GM18526 (cell line): Measurements from ENCODE around the gene PET117.

ENCODE experiments used
- POLR2A ChIP-seq: IDR thresholded peaks from 3 replicates; pipeline ENCODE4 v1.6.1; 2011; ENCODE audit not compliant: insufficient read length; ENCODE audit errors: extremely low read depth

Gene PET117, protein sequence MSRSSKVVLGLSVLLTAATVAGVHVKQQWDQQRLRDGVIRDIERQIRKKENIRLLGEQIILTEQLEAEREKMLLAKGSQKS

GRCh38 chr20:18137412-18138265, at the start of gene PET117, which contains the start of gene KAT14:
Gene PET117 (plus strand): TSS chr20:18137863. CDS start chr20:18137956, 93 bp downstream.
Gene KAT14 (plus strand): TSS chr20:18137863. CDS start chr20:18142661, 4,798 bp downstream.
- peak; percentile 87 for TF ChIP-seq POLR2A

DNA sequence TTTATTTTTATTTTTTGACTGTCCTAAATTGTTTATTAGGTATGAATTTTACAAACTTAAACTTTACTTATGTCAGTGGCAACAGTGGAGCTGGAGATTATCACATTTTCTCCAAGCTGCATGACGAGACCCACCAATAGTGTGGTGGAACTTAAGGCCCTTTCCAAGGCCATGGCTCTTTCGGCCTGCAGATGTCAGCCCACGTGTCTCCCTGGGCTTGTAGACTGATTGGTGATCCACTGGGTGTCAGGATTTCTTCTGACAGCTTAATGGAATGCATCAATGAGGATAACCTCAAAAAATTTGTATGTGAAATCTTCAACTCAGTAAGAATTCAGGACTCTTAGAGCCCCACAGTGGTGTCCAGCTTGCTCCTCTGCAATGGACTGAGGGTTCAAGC, 47.6 kb upstream of the PET117 start:
- TF ChIP-seq POLR2A = no peak

DNA sequence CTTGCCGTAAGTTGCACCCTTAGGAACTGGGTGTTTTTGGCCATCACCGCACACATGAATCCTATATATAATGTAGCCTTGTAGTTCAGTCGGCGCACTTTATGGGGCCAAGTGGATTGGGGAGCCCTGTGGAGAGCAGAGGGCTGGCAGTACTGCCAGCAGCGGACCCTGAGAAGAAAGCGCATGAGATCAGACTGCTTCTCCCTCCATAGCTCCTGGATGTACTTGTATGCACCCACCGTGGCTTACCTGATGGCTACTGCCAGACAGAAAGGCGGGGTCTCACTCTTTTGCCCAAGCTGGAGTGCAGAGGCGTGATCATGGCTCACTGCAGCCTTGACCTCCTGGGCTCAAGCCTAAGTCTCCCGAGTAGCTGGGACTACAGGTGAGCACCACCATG, 47.2 kb upstream of the PET117 start:
- TF ChIP-seq POLR2A = no peak

DNA sequence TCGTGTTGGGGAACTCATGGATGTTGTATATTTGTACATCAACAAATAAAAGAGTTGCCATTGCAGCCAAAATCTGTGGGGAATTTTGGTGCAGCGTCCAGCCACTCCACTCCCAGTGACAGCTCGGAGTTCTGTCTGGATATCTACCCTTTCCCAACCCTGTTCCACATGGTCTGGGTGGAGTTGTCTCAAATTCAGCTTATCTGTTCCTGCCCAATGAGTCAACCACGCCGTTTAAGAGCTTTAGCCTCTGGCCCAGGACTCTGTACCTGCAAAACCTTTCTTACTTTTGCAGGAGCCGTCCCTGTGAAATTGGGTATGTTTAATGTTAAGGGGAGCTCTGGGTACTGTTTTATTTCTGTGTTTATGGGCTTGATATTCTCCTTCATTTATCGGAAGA, 46.0 kb upstream of the PET117 start:
- no peak for TF ChIP-seq POLR2A

- TF ChIP-seq POLR2A = no peak
Observed at GRCh38 chr20:18092890-18093289, 44.8 kb upstream of the PET117 start.

DNA sequence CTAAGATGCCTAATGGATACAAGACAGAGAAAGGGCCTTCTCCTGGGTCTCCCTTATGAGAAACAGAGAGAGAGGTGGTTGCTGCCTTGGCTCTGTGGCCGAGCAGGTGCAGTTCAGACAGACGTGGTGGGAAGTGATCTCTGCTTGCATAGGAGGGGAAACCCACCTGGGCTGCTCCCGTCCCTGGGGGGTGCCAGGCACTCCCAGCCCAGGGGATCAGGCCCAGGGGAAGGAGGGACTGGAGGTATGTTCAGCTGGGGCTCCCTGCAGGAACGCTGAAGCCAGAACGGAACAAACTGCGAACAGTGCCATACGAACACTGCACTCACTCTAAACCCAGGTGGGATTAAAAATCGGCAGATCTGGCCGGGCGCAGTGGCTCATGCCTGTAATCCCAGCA, 44.3 kb upstream of the PET117 start:
- no peak for TF ChIP-seq POLR2A

DNA sequence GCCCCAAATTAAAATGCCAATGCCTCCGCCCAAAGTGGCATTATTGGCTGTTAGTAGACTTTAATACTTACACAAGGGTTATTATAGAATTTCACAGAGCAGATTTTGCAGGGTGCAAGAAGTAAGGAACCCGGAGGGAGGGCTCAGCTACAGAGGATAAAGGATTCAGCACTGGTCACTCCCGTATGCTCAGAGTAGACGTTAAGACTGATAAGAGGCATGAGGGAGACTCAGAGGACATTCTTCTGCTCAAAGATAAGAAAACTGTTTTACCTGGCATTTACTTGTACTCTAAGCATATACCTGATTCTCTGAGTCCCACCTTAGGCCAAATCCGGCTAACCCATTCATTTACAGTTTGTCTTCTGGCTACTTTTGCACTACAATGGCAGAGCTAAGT, 43.5 kb upstream of the PET117 start:
- no peak for TF ChIP-seq POLR2A

DNA sequence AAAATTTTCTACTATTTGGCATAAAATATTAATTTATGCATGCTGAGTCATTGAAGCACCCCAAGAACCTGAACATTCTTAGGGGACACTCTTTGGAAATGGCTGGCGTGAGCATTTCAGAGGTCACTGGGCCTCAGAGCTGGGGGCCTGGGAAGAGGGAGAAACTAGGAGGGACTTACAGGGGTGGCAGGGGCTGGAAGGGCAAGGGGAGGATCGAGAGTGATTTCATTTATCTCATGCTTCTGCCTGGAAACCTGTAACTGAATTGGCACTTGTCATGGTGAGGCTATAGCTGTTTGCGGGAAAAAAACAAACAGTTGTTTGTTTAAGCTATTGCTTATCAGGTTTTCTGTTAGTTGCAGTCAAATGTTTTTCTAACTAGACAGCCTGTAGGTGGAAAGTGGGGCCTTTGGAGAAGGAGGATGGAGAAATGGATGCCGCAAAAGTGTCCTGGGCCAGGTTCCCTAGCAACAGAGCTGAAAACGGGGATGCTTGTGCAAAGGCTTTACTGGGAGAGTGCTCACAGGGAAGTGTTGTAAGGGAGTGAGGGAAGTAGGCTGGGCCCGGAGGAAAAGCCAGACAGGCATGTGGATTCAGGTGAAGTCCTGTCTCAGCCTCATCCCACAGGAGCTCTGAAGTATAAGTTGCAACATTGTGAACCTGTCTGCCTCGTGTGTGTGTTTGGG, 36.4 kb upstream of the PET117 start:
- TF ChIP-seq POLR2A = no peak

DNA sequence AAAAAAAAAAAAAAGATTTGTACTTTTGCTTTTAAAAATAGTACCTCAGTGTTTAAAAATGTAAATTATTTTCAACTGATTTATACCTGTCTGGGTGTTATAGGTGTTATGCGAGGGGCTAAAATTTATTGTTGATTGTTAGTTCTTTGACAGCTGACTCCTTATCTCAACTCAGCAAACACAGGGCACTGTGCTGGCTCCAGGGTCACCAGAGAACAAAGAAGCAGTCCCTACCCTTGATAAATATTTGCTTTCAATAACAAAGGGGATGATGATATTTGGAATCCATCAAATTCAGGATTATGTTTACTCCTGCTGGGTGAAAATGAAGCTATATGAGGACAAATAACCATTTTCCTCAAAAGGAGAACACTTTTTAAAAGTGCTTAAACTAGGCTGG, 34.2 kb upstream of the PET117 start:
- no peak for TF ChIP-seq POLR2A

DNA sequence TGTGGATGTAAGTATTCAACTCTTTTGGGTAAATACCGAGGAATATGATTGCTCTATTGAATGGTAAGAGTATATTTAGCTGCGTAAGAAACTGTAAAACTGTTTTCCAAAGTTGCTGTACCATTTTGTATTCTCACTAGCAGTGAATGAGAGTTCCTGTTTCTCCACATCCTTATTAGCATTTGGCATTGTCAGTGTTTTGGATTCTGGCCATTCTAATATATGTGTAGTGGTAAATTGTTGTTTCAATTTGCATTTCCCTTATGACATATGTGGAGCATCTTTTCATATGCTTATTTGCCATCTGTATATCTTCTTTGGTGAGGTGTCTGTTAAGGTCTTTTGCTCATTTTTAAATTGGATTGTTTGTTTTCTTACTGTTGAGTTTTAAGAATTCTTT, 29.3 kb upstream of the PET117 start:
- no peak for TF ChIP-seq POLR2A

GRCh38 chr20:18132663-18133062, 5.0 kb upstream of the PET117 start:
- no peak for TF ChIP-seq POLR2A

DNA sequence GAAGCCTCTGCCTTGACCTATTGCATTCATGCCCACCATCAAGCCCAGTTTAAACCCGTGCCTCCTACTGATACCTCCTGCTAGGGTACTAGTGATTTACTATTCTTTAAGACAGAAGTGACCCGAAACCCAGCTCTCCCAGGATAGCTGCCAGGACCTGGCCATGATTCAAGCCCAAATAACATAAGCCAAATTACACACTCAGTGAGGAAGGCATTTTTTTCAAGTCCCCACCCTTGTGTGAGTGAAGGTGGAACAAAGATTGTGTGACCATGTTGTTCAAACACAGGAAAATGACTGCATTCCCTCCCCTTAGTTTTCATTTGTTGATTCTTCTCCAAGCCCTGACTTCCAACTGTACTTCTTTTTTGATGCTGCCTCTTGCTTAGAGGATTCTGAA, 3.7 kb upstream of the PET117 start:
- no peak for TF ChIP-seq POLR2A

GRCh38 chr20:18138266-18138582, 561 bp downstream of the PET117 start:
- TF ChIP-seq POLR2A = no peak

GRCh38 chr20:18138639-18139583, 1.2 kb downstream of the PET117 start:
- TF ChIP-seq POLR2A = no peak

GRCh38 chr20:18139832-18140231, 2.2 kb downstream of the PET117 start:
- TF ChIP-seq POLR2A = no peak
